ENCODE results near the gene B4GALT5.
"Not testable (repeated sequence)": the region's sequence is repeated elsewhere in the genome, so short reads cannot be mapped to it uniquely, and the experiment has no call there.

The B4GALT5 gene

GRCh38 chr20:49676581-49677291 lies 36.9 kb downstream of the B4GALT5 start:
- no peak for DNase-seq

GRCh38 chr20:49675368-49676151 lies 38.1 kb downstream of the B4GALT5 start:
- no peak for DNase-seq

GRCh38 chr20:49674383-49675352 lies 39.0 kb downstream of the B4GALT5 start:
- no peak for DNase-seq

- DNase-seq = no peak
These were observed 41.5 kb downstream of the B4GALT5 start for GRCh38 chr20:49672096-49672664.

- DNase-seq = no peak
These were observed 42.2 kb downstream of the B4GALT5 start for GRCh38 chr20:49671433-49671832.

- DNase-seq = no peak
These were observed 44.0 kb downstream of the B4GALT5 start for GRCh38 chr20:49669601-49670189.

GRCh38 chr20:49668878-49669195 lies 44.8 kb downstream of the B4GALT5 start:
- DNase-seq = not testable (repeated sequence)

GRCh38 chr20:49668181-49668877 lies 45.3 kb downstream of the B4GALT5 start:
- no peak for DNase-seq

- DNase-seq = no peak
These were observed 46.8 kb downstream of the B4GALT5 start for GRCh38 chr20:49666911-49667310.

GRCh38 chr20:49665796-49666195 lies 47.9 kb downstream of the B4GALT5 start:
- DNase-seq = no peak

- DNase-seq = no peak
These were observed 48.9 kb downstream of the B4GALT5 start for GRCh38 chr20:49664612-49665313.

GRCh38 chr20:49663112-49663511 lies 50.6 kb downstream of the B4GALT5 start:
- no peak for DNase-seq

- no peak for DNase-seq
These were observed 51.9 kb downstream of the B4GALT5 start for GRCh38 chr20:49661560-49662329.

- DNase-seq = no peak
These were observed 52.8 kb downstream of the B4GALT5 start for GRCh38 chr20:49660912-49661311.

- no peak for DNase-seq
These were observed 54.6 kb downstream of the B4GALT5 start for GRCh38 chr20:49659056-49659455.

GRCh38 chr20:49658508-49658907 lies 55.2 kb downstream of the B4GALT5 start:
- DNase-seq = no peak

- no peak for DNase-seq
These were observed 56.4 kb downstream of the B4GALT5 start for GRCh38 chr20:49657118-49657901.

- no peak for DNase-seq
These were observed 57.4 kb downstream of the B4GALT5 start for GRCh38 chr20:49656304-49656703.

GRCh38 chr20:49653925-49654434 lies 59.7 kb downstream of the B4GALT5 start:
- no peak for DNase-seq

Measured in GOT3 (cell line).